GM12878 (cell line): ENCODE results near the gene AQP11. TPM values are rescaled to one million over a fixed set of nuclear protein-coding genes. Genes with fewer than 3 reads are reported as not detected.

Experiments
- ATF7 ChIP-seq: fragments of 450-650 bp; IDR thresholded peaks from 2 replicates; pipeline ENCODE4 v1.6.1; 2016; ENCODE audit warnings: low read depth, mild to moderate bottlenecking
- CHD1 ChIP-seq: IDR thresholded peaks from 2 replicates; pipeline ENCODE4 v1.6.1; 2012; ENCODE audit warnings: low read depth, low read length, improper control_type of control experiment
- CHD2 ChIP-seq: IDR thresholded peaks from 2 replicates; pipeline ENCODE4 v1.6.1; 2011; ENCODE audit warnings: low read depth, low read length, improper control_type of control experiment, borderline replicate concordance
- E2F8 ChIP-seq: fragments of 450-650 bp; IDR thresholded peaks from 2 replicates; pipeline ENCODE4 v1.6.1; 2018; ENCODE audit warnings: mild to moderate bottlenecking, low read depth, moderate library complexity; ENCODE audit not compliant: partially characterized antibody
- GATAD2B ChIP-seq: fragments of 450-650 bp; conservative IDR thresholded peaks from 2 replicates; pipeline ENCODE4 v1.6.1; 2017; ENCODE audit warnings: low read depth, mild to moderate bottlenecking, moderate library complexity
- KLF5 ChIP-seq: fragments of 450-650 bp; IDR thresholded peaks from 2 replicates; pipeline ENCODE4 v1.6.1; 2014; ENCODE audit warnings: mild to moderate bottlenecking; ENCODE audit not compliant: partially characterized antibody
- MAX ChIP-seq: IDR thresholded peaks from 2 replicates; pipeline ENCODE4 v1.6.1; 2012; ENCODE audit warnings: low read depth, low read length, improper control_type of control experiment
- NBN ChIP-seq: fragments of 450-650 bp; IDR thresholded peaks from 2 replicates; pipeline ENCODE4 v1.6.1; 2016
- NR2C1 ChIP-seq: fragments of 450-650 bp; IDR thresholded peaks from 2 replicates; pipeline ENCODE4 v1.6.1; 2017; ENCODE audit warnings: antibody characterized with exemption, mild to moderate bottlenecking, moderate library complexity
- RAD21 ChIP-seq: IDR thresholded peaks from 2 replicates; pipeline ENCODE4 v1.6.1; 2011; ENCODE audit warnings: mild to moderate bottlenecking, low read depth, low read length, moderate library complexity; ENCODE audit not compliant: insufficient read depth
- RELA ChIP-seq: fragments of 450-650 bp; IDR thresholded peaks from 2 replicates; pipeline ENCODE4 v1.8.0; 2014; ENCODE audit warnings: borderline replicate concordance; ENCODE audit not compliant: partially characterized antibody
- RELB ChIP-seq: fragments of 450-650 bp; IDR thresholded peaks from 2 replicates; pipeline ENCODE4 v1.6.1; 2017; ENCODE audit warnings: low read depth, mild to moderate bottlenecking, moderate library complexity
- RFX5 ChIP-seq: IDR thresholded peaks from 2 replicates; pipeline ENCODE4 v1.6.1; 2011; ENCODE audit warnings: low read depth, low read length, improper control_type of control experiment
- SMAD5 ChIP-seq: IDR thresholded peaks from 2 replicates; pipeline ENCODE4 v1.6.1; 2016; ENCODE audit warnings: antibody characterized with exemption, low read depth
- SMARCA5 ChIP-seq: fragments of 450-650 bp; IDR thresholded peaks from 2 replicates; pipeline ENCODE4 v1.6.1; 2017; ENCODE audit warnings: mild to moderate bottlenecking
- STAT3 ChIP-seq: IDR thresholded peaks from 2 replicates; pipeline ENCODE4 v1.6.1; 2011; ENCODE audit warnings: low read depth, low read length, improper control_type of control experiment
- WRNIP1 ChIP-seq: IDR thresholded peaks from 2 replicates; pipeline ENCODE4 v1.6.1; 2011; ENCODE audit warnings: low read depth, low read length, improper control_type of control experiment, borderline replicate concordance
- ZNF207 ChIP-seq: fragments of 450-650 bp; IDR thresholded peaks from 2 replicates; pipeline ENCODE4 v1.6.1; 2014; ENCODE audit warnings: antibody characterized with exemption, mild to moderate bottlenecking, borderline replicate concordance
- polyA plus RNA-seq, 11 experiments: library from polyadenylated mRNA; depleted of rRNA in 4 of 11; unstranded in 6 of 11; stranded (reverse) in 5 of 11; fragments of >200 nt; fragmentation: Nextera tagmentation in 4 of 11; fragmentation: Illumina TruSeq in 1 of 11; extraction: Ambion mirVana in 4 of 11; extraction: Trizol in 1 of 11; gene quantifications; 1 replicate in 1 of 11; 2 replicates in 10 of 11; pipeline versions ENCODE4 v1.2.1 to v1.2.3, GENCODE V29; 2011 to 2016; ENCODE audit warnings: inconsistent platforms in 2 of 11, missing spikeins in 2 of 11, low read depth in 1 of 11
- total RNA-seq, 4 experiments: library from RNA; depleted of rRNA in 3 of 4; stranded (reverse); fragments of >200 nt in 3 of 4; fragmentation: Illumina TruSeq in 1 of 4; extraction: Trizol in 1 of 4; gene quantifications; 2 replicates each; pipeline versions ENCODE4 v1.2.1 to v1.2.3, GENCODE V29; 2013 to 2021
- TF ChIP-seq, protein P1 (sequence below): fragments of 450-650 bp; IDR thresholded peaks from 2 replicates; pipeline ENCODE4 v1.6.1; 2017; ENCODE audit warnings: mild to moderate bottlenecking, moderate library complexity
- TF ChIP-seq, protein P2 (sequence below): fragments of 450-650 bp; IDR thresholded peaks from 2 replicates; pipeline ENCODE4 v1.6.1; 2016; ENCODE audit warnings: mild to moderate bottlenecking

Gene AQP11
- total and polyA plus RNA-seq, 10 of the 15 experiments (the other 5 are each of a cell fraction or from before 2014, with no cell fraction given), result 0.14 to 2.1 (median 0.54) TPM

DNA sequence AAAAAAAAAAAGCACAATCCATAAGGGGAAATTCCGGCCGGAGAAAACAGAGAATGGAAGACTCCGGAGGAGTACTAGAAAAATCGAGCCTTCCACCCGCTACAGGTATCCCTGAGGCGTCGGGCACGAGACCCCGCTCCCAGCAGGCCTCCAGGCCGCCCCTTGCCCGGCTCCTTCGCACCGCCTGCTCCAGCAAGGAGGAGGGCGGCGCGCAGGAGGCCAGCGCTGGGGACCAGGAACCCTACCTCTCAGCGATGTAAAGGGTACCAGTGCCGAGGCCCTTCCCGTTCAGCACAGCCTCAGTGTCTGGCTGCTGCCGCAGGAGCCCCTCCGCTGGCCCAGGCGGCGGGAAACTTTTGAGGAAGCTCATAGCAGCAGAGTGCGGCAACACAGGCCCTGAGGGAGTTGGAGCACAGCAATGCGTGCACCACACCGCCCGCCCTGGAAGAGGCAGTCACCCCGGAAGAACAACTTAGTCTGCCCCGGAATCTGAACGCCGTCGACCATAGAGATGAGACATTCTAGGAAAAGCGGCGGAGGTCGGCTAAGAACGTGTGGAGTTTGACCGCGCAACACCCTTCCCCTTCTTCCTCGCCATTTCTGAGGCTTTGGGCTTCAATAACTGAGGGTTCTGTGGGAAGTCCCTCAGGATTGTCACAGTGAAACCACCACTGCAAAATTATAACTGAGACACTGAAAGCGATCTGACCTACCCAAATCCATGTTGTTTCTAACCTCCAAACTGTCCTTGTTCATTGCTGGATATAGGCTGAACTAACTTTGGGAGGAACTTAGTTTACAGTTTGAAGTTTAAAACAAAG is 47.8 kb downstream of the AQP11 start, which contains the start of gene CLNS1A (continued):
- TF ChIP-seq STAT3 (0 out of 2 replicates have a peak, but pooled peaks have one; percentile 71), CHD2 (peak; percentile 56), RFX5 (0 out of 2 replicates have a peak, but pooled peaks have one; percentile 29), WRNIP1 (0 out of 2 replicates have a peak, but pooled peaks have one; percentile 61), ZNF207 (peak; percentile 79), SMARCA5 (peak; percentile 7; the same call in 1 of the 2 replicates), SMAD5 (peak; percentile 89; the same call in 1 of the 2 replicates), NR2C1 (peak; percentile 100), RELB (peak; percentile 84), KLF5 (peak; percentile 74), GATAD2B (0 out of 2 replicates have a peak, but pooled peaks have one; percentile 48), RAD21 (no peak), E2F8 (peak; percentile 88), CHD1 (no peak), NBN (peak; percentile 75), RELA (peak; percentile 70), MAX (peak; percentile 83), ATF7 (peak; percentile 51; the same call in 1 of the 2 replicates)
- TF ChIP-seq, protein P1, sequence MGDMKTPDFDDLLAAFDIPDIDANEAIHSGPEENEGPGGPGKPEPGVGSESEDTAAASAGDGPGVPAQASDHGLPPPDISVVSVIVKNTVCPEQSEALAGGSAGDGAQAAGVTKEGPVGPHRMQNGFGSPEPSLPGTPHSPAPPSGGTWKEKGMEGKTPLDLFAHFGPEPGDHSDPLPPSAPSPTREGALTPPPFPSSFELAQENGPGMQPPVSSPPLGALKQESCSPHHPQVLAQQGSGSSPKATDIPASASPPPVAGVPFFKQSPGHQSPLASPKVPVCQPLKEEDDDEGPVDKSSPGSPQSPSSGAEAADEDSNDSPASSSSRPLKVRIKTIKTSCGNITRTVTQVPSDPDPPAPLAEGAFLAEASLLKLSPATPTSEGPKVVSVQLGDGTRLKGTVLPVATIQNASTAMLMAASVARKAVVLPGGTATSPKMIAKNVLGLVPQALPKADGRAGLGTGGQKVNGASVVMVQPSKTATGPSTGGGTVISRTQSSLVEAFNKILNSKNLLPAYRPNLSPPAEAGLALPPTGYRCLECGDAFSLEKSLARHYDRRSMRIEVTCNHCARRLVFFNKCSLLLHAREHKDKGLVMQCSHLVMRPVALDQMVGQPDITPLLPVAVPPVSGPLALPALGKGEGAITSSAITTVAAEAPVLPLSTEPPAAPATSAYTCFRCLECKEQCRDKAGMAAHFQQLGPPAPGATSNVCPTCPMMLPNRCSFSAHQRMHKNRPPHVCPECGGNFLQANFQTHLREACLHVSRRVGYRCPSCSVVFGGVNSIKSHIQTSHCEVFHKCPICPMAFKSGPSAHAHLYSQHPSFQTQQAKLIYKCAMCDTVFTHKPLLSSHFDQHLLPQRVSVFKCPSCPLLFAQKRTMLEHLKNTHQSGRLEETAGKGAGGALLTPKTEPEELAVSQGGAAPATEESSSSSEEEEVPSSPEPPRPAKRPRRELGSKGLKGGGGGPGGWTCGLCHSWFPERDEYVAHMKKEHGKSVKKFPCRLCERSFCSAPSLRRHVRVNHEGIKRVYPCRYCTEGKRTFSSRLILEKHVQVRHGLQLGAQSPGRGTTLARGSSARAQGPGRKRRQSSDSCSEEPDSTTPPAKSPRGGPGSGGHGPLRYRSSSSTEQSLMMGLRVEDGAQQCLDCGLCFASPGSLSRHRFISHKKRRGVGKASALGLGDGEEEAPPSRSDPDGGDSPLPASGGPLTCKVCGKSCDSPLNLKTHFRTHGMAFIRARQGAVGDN, result peak; percentile 91
- TF ChIP-seq, protein P2, sequence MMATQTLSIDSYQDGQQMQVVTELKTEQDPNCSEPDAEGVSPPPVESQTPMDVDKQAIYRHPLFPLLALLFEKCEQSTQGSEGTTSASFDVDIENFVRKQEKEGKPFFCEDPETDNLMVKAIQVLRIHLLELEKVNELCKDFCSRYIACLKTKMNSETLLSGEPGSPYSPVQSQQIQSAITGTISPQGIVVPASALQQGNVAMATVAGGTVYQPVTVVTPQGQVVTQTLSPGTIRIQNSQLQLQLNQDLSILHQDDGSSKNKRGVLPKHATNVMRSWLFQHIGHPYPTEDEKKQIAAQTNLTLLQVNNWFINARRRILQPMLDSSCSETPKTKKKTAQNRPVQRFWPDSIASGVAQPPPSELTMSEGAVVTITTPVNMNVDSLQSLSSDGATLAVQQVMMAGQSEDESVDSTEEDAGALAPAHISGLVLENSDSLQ, result peak; percentile 51
